Urothelium cell line (cell line): ENCODE data around the gene PTDSS2.

ENCODE experiments used
- DNase-seq: peaks from one replicate; pipeline ENCODE4 v3.0.0; 2011; ENCODE audit warnings: low spot score, mixed read lengths
- FAIRE-seq: peaks from 2 replicates; lab custom pipeline; 2011; peaks lifted over from hg19 to GRCh38; lab: Jason Lieb, UNC

Gene PTDSS2

DNA sequence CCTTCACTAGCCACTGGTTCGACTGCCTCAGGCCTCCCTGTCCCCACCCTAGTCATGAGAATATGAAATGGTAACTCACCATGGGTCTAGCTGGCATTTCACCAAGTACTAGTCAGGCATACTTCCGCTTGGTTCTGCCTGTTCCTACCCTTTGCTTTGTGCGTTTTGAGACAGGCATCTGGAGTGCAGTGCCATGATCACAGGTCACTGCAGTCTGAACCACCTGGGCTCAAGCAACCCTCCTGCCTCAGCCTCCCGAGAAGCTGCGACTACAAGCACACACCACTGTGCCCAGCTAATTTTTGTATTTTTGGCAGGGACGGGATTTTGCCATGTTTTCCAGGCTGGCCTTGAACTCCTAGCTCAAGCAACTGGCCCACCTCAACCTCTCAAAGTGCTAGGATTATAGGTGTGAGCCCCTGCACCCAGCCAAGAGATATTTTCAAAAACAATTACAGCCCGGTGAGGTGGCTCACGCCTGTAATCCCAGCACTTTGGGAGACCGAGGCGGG, 71.2 kb downstream of the PTDSS2 start:
- no peak for DNase-seq
- no peak for FAIRE-seq

DNA sequence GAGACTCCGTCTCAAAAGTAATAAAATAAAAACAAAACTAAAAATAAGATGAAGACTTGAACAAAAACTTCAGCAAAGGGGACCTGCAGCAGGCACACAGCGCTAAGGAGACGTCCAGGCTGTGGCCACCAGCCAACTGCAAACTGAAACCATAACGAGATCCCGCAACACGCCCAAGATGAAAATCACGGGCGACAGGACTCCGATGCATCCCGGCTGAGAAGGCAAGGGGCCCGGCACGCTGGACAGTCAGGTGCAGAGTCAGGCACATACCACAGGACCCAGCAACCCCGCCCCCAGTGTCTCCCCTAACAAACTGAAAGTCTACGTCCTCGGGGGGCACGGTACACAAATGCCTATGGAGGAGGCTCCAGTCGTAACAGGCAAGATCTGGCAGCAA, 76.1 kb downstream of the PTDSS2 start:
- FAIRE-seq (no peak), DNase-seq (no peak)

DNA sequence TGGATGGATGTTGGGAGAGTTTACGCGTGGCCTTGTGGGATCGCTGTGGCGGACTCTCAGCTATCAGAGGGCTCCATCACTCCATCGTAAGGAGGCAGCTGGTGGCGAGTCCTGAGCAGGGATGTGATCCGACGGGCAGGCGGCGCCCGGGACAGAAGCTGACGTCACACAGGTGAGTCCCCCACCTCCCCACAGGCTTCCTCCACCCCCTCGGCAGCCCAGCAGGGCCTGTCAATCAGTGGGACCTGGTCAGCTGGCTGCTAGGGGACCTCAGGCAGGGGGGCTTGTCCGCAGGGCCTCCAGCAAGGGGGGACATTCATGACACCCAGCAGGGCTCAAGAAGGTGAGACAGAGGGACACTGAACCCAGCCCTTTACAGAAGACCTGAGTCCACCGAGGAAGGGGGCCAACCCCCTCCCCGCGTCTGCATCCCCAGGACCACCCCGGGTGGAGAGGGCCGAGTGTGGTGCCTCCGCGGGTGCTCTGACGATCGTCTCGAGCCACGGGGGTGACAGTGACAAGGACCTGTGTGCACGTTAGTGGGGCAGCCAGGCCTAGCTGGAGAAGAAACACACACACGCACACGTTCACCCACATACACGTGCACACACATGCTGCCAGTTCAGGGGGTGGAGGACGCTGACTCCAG, 78.2 kb downstream of the PTDSS2 start:
- no peak for FAIRE-seq
- no peak for DNase-seq

DNA sequence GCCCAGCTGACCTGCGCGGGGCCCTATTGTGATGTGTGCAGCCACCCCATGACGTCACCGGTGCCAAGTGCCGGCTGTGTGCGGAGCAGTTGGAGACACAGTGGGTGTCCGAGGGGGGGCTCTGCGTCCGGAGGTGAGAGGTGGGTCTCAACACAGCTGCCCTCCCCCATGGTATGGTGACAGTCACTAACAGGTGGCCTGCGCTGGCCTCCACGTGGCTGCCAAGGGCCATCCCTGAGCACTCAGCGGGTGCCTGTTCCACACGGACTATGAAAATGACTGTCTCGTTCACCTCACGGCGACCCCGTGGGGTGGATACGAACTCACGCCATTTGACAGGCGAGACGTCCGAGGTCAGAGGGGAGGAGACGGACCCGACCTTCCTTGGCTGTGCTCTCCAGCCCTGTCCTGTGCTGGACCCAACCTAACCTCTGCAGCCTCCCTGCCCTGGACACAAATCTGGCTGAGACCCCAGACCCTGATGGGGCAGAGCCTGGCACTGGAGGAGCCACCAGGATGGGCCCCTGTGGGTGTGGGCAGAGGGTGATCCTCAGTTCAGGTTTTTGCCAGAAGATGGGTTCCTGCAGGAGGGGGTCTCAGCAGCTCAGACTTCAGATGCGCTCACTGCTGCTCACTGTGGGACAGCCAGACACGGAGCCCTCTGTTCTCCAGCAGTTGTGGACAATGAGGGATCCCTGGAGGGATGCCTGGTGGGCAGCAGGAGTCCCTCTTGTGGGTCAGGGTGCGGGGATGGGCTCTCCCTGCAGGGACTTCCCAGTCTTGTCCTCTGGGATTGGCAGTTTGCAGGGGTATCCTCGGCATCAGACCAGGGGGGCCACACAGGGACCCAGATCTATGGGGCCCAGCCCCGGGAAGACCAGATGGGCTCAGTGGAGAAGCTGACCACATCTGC, 79.0 kb downstream of the PTDSS2 start:
- FAIRE-seq (no peak), DNase-seq (no peak)

DNA sequence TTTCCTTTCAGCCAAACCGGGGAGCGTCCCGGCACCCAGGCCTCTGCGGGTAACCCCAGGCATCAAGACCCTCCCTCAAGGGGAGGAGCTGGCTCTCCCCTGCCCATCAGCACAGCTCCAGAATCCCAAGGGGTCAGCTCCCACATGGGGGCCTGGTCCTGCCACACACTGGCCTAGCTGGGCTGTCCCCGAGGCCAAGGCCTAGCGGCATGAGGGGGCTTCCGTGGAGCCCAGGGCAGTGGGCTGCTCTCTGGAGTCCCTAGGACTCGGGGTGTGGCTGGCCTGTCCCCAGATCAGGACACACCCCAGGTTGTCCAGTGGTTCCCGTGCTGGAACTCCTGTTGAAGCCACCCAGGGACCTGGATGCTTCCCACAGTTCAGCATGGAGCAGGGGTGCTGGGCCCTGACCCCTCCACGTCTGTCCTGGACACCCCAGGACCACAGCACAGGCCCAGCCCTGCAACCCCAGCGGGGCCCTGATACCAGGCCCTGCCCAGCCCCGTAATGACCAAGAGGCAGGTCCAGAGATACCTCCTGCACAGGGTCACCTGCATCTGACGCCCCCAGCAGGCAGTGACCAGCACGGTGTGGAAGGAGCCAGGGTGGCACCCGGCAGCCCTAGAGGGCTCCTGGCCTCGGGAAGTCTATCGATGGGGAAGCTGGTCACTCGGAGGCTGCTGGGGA, 79.8 kb downstream of the PTDSS2 start:
- FAIRE-seq: no peak

DNA sequence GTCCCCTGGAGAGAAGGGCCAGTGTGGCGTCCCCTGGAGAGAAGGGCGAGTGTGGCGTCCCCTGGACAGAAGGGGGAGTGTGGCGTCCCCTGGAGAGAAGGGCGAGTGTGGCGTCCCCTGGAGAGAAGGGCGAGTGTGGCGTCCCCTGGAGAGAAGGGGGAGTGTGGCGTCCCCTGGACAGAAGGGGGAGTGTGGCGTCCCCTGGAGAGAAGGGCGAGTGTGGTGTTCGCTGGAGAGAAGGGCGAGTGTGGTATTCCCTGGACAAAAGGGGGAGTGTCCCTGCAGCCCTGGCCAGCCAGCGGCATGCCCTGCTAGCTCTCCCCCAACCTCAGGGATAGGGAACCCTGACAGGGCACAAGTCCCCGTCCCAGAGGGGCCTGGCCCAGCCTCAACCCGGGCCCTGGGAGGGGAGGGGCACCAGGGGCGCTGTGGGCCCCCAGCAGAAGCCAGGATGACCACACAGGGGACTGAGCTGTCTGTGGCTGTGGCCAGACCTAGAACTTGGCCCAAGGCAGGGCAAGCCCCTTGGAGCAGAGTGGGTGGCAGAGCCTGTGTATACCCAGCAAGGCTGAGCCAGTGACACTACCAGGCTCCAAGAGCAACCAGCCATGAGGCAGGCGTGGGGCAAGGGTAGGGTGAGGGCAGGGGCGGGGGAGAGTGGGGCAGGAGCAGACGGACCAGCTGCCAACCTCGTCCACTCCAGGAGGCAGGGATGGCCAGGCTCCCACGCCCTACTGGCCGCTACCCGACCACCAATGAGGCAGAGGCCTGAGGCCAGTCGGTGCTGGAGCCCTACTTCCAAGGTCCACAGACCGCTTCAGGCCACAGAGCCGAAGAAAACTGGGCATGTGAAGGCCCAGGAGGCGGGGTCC, 81.1 kb downstream of the PTDSS2 start:
- no peak for FAIRE-seq

More for the DNA sequence above, 79.8 kb downstream of the PTDSS2 start:
- no peak for DNase-seq

DNA sequence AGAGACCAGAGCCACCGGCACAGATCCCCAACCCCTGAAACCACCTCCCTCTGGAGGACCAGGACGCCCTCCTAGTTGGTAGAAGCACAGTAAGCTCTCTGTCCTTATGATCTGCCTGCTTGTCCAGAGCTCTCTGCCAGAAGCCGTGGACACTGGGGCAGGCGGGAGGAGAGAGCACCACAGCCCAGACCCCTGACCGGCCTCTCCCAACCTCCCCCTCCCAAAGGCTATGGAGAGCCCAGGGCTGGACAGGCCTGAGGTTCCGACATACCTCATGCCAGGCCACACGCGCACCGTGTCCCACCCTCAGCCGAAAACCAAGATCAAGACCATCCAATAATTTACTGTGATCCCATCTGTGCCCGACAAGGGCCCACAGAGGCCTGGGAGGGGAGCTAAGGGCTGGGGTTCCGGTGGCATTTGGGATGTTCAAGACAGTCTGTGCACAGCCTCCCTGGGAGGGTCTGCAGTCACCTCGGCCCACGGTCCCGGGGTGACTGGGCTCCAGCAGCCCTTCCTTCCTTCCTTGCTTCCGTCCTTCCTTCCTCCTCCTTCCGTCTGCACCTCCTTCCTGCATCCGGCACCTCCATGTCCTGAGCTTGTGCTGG, 81.9 kb downstream of the PTDSS2 start:
- FAIRE-seq: no peak
- no peak for DNase-seq

More for the DNA sequence above, 81.1 kb downstream of the PTDSS2 start:
- DNase-seq: no peak

DNA sequence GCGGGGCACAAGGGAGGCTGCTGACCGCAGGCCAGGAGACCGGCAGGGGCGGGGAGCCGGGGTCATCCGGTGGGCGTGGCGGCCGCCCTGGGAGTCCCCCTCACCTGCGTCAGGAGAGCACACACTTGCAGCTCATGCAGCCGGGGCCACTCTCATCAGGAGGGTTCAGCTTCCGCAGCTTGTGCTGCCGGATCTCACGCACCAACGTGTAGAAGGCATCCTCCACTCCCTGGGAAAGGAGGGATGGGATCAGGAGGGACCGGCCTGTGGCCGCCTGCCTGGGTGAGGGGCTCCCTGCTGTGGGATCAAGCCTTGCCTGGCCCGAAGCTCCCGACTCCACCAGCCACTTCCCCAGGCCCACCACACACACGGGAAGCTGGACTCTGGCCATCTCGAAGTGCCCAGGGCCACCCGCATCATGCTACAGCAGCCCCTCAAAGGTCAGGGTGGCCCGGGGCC, 82.5 kb downstream of the PTDSS2 start:
- DNase-seq (no peak), FAIRE-seq (no peak)

DNA sequence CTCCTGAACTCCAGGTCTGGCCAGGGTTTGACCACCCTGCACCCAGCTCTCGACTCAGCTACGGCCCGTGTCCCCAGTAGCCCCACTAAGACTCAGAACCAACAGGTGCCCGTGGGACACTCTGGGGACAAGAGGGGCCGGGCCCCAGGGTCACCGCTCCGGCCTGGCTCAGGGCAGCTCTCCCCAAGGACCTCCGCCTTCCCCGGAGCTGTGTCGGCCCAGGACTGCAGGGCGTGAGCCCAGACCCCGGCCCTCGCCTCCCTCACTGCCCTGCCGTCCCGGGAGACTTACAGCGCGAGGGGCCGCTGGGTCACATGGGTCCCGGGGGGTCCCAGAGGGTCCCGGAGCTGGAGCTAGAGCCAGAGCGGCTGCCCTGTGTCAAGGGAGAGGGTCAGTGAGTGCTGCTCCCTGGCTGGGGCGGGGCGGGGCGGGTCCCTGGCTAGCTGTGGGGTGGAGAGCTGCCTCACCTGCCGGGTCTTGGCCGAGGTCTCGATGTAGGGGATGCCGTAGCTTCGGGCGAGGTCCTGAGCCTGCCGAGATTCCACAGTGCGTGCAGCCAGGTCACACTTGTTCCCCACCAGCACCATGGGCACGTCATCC, 83.0 kb downstream of the PTDSS2 start:
- DNase-seq (no peak), FAIRE-seq (no peak)

DNA sequence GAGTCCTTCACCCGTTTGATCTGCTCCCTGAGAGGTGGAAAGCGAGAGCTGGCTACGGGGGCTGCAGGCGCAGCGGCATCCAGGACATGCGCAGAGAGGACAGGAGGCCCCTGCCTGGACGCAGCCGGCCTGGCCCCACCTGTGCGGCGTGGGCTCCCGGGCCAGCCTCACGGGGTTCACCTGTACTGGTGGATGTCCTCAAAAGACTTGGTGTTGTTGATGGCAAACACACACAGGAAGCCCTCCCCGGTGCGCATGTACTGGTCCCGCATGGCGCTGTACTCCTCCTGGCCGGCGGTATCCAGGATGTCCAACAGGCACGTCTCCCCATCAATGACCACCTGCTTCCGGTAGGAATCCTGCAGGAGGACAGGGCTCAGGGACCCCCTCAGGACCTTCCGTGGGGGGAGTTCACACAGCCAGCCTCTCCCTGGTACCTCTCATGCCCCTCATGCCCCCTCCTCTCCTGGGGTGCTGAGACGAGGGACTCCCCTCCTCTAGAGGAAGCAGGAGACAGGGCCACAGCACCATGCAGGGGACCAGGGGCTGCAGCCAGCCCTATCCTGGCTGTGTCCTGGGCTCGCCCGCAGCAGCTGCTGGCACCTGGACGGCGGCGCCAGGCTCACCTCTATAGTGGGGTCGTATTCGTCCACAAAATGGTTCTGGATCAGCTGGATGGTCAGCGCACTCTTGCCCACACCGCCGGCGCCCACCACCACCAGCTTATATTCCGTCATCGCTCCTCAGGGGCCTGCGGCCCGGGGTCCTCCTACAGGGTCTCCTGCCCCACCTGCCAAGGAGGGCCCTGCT, 83.7 kb downstream of the PTDSS2 start:
- no peak for FAIRE-seq
- DNase-seq: no peak

DNA sequence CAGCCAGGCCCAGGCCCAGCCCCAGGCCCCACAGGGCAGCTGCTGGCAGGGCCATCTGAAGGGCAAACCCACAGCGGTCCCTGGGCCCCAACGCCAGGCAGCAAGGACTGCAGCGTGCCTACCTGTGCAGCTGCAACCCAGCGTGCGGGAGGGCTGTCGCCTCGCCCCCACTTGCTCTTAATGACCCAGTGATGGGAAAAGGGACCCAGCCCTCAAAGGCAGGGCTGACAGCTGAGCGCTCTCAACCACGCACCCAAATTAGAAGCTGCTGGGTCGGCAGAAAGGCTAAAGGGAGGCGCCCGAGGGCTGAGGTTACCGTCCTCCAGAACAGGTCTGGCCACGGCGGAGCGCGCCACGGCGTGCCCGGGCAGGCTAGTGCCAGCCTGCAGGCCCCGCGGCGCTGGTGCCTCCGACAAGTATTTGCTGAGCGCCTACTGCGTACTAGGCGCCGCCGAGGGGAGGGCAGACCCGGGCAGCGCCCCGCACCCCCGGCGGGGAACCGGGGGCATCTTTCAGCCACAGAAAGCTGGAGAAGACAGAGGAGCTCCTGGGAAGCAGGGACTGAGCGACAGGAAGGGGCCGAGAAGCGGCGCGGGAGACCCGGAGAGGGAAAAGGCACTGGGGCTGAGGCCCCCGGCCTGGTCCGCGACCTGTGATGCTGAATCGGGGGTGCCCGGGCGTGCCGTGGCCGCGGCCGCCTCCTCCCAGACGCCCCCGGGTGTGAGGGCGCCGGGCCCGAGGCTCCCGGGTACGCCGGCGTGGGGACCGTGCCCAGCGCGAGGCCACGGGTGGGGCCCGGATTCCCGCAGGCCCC, 84.5 kb downstream of the PTDSS2 start:
- DNase-seq (no peak), FAIRE-seq (no peak)

DNA sequence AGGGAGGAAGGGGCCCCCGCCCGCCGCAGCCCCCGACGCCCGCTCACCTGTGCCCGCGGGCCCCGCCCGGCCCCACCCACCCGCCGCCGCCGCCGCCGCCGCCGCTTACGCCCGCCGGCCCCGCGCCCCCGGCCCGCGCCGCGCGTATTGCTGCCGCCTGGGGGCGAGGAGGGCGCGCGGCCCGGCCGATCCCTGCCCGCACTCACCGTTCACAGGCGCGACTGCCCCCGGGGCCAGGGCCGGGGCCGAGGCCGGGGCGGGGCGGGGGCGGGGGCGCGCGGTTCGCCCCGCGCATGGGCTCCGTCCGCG, 85.1 kb downstream of the PTDSS2 start:
- no peak for DNase-seq
- FAIRE-seq: no peak

DNA sequence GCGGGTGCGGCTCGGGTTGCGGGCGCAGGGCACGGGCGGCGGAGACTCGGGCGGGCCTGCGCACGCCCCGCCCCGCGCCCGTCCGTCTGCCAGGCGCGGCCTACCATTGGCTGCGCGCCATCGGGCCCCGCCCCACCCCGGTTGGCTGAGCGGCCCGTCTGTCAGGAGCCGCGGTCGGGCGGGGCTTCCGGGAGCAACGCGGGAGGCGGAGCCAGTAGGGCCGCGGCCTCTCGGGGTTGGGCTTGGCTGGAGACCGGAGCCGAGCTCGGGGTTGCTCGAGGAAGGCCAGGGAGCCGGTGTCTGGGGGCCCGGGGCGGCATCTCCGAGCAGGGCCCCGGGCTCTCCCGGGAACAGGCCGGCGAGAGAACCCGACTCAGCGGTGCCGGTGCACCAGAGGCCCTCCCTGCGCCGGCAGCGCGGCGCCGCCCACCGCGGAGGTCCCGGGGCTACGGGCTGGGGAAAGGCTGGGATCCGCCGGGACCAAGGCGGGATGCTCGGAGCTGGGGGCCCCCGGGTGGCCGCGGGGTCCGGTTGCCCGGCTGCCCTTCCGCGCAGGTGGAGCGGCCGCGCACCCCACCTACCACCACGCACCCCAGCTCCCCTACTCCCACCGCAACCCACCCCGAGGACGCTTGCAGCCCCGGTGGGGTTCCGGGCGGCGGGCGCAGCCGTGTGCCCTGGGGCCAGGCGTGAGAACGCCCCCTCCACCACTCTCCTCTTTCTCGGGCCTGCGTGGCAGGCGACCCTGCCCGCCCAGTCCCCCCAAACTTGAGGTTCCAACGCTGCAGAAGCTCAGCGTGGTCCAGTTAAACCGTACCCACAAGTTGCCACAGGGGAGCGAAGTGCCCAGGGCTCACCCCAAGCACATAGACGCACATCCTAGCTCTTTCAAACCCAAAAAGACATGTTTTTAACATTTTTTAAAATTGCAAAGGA, 85.7 kb downstream of the PTDSS2 start, which contains the start of gene HRAS:
TSS of gene HRAS (minus strand) at position 58 of the 936 bp plus-strand sequence.
- FAIRE-seq: no peak
- DNase-seq: peak; percentile 98

DNA sequence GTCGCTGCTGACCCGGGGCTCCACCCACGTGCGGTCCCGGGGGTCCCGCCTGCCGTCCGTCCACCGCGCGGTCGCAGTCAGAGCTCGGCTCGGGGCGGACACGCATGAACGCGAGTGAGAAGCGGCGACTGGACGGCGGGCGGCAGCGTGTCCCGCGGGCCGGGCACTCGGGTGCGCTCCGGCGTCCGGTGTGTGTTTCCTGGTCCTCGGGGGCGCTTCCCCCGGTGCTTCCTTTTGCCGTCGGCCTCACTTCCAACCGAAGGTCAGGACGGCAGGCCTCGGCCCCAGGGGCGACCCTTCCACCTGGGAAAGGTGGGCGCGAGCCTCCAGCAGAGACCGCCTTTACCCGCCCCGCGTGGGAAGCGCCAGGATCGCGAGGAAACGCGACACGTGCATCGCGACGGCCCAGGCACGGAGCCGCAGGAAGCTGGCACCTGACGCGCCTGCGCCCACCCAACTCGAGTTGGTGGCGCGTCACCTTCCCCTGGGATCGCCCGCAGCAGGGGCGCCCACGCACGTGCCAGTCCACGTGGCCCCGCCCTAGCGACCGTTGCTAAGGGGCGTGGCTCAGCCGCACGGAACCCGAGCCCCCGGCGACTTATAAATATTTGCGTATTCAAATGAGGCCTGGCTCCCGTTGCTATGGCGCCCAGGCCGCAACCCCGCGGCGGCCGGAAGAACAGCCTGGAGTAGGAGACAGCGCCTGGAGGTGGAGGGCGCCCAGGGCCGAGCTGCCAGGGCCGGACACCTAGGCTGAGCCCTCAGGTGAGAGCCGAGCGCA, 87.0 kb downstream of the PTDSS2 start, which contains the start of gene LRRC56:
TSS of gene LRRC56 (plus strand) at position 687 of the 781 bp plus-strand sequence. CDS start 3,158 bp downstream, outside the sequence.
- FAIRE-seq (no peak), DNase-seq (no peak)

DNA sequence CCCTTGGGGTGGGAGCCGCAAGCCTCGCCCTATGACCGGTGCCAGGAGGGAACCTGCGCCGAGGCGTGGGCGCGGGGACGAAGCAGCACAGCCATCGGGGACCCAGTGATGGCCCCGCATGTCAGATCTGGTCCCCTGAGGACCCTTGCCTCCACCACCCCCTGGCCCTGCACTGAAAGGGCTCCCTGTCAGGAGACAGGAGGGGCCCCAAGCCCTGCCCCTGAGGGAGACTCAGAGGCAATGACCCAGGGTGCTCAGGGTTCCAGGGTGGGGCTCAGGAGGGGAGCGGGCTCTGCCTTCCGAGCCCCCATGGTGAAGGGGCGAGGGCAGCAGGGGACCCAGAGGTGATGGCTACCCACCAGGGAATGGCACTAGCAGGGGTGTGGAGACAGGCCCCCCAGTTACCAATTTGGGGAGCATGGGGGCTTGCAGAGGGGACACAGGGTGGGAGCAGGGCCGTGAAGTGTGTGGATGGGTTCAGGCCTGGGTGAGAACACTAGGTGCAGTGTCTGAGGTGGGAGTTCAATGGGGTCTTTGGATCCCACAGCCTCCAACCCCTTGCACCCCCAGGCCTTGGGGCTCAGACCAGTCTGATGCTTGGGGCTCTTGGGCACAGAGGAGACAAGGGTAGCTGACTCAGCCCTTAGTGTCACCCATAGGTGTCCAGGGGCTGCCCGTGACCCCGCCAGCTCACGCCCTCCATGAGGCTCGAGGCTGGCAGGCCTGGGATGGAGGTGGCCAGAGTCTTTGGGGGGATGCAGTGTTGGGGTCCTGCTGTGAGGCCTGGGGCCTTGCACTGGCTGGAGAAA, 87.7 kb downstream of the PTDSS2 start:
- FAIRE-seq (no peak), DNase-seq (no peak)
